HUES64 (cell line): ENCODE results near the gene PITPNM3.

Experiments used
- H3K27ac ChIP-seq: 2 replicates; pipeline ENCODE4 v1.7.0; 2013; ENCODE audit warnings: low read depth, low read length, inconsistent platforms
- H3K27me3 ChIP-seq: 2 replicates; pipeline ENCODE4 v1.6.1; 2013; ENCODE audit warnings: mild to moderate bottlenecking, low read length; ENCODE audit not compliant: insufficient read depth
- H3K36me3 ChIP-seq: 2 replicates; pipeline ENCODE4 v1.6.1; 2013; ENCODE audit warnings: mild to moderate bottlenecking, low read length; ENCODE audit not compliant: insufficient read depth
- H3K4me1 ChIP-seq: 2 replicates; pipeline ENCODE4 v1.6.1; 2013; ENCODE audit warnings: mild to moderate bottlenecking, low read length, moderate library complexity; ENCODE audit not compliant: insufficient read depth
- H3K4me3 ChIP-seq: 2 replicates; pipeline ENCODE4 v1.5.1; 2013; ENCODE audit warnings: mild to moderate bottlenecking, low read length, moderate library complexity
- H3K9ac ChIP-seq: 2 replicates; pipeline ENCODE4 v1.6.1; 2013; ENCODE audit warnings: mild to moderate bottlenecking, low read depth, low read length
- H3K9me3 ChIP-seq: 2 replicates; pipeline ENCODE4 v1.6.1; 2013; ENCODE audit warnings: low read depth, low read length; ENCODE audit not compliant: insufficient read depth
- WGBS: fragments of 150-250, 120-280 bp; methylation state at CpG from one replicate; pipeline ENCODE4 v1.1.7; 2013; ENCODE audit warnings: missing lambda C conversion rate; 5-methylcytosine and 5-hydroxymethylcytosine counted together

PITPNM3 gene

DNA sequence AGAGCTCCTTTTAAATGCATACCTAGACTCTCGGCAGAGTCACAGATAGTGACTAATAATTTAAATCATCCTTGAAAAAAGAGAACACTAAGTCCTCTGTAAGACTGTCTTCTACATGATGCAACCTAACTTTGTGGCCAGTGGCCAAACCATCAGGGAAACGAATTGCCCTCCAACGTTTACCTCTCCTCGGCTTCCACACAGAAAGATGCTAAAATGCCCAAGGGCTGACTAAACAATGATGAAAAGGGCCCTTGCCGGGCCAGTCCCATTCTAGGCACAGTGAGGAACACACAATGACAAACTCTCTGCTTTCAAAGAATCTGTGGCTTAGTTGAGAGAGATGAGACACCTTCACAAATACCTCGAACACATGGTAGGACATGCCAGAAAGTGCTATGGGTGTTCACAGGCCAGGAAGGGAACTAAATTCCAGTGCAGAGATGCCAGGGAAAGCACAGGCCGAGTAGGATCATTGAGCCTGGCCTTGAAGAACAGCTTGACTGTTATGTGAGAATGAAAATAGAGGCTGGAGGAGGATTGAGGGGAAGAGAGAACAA is 35.3 kb upstream of the PITPNM3 start:
- no peak overlapping the region for H3K4me3 ChIP-seq
- peak overlapping the region; percentile 30; the same call in 1 of the 2 replicates for H3K27ac ChIP-seq
- 89% methylated on average over 7 of the region's 7 CpGs for WGBS
- peak overlapping the region; percentile 39; the same call in 1 of the 2 replicates for H3K9ac ChIP-seq
- H3K9me3 ChIP-seq, result no peaks in the 10 kb centered on the region
- no peaks in the 10 kb centered on the region for H3K27me3 ChIP-seq
- H3K36me3 ChIP-seq, result peaks cover 90% of the 10 kb centered on the region
- H3K4me1 ChIP-seq, result no peaks in the 10 kb centered on the region

DNA sequence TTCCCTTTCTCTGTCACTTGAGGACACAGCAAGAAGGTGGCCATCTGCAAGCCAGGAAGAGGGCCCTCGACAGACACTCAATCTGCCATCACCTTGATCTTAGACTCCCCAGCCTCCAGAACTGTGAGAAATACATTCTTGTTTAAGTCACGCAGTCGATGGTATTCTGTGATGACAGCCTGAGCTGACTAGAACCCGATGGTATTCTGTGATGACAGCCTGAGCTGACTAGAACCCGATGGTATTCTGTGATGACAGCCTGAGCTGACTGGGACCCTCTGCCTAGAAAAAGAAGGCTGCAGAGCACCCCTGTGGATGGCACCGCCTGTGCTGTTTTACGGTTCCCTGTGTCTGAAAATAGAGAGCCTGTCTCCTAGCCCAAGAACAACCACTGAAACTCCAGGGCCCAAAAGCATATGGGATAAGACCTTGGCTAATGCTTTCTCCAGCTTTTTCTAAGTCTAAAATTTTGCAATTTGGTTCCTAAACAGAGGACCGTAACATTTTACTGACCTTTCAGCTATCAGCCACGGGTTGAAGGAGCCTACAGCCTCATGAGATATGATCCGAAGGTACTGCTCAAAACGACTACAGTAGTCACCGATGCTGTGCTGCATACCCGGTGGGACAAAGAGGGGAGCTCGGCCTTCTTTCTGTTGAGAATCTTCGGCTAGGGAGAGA is 33.1 kb upstream of the PITPNM3 start:
- Histone ChIP-seq H3K4me1 (no peaks in the 10 kb centered on the region), H3K36me3 (peaks cover 90% of the 10 kb centered on the region), H3K4me3 (no peak overlapping the region), H3K9me3 (no peaks in the 10 kb centered on the region; the same call in 1 of the 2 replicates), H3K27me3 (no peaks in the 10 kb centered on the region), H3K27ac (no peak overlapping the region), H3K9ac (no peak overlapping the region)
- 93% methylated on average over 15 of the region's 15 CpGs for WGBS

GRCh38 chr17:6588165-6588564 is 31.8 kb upstream of the PITPNM3 start:
- no peaks in the 10 kb centered on the region for H3K4me1 ChIP-seq
- 95% methylated on average over 5 of the region's 5 CpGs for WGBS
- peaks cover 92% of the 10 kb centered on the region for H3K36me3 ChIP-seq
- H3K27me3 ChIP-seq, result no peaks in the 10 kb centered on the region
- H3K9ac ChIP-seq, result no peak overlapping the region
- no peak overlapping the region for H3K27ac ChIP-seq
- H3K9me3 ChIP-seq, result peaks cover 2% of the 10 kb centered on the region; the same call in 1 of the 2 replicates
- H3K4me3 ChIP-seq, result no peak overlapping the region

DNA sequence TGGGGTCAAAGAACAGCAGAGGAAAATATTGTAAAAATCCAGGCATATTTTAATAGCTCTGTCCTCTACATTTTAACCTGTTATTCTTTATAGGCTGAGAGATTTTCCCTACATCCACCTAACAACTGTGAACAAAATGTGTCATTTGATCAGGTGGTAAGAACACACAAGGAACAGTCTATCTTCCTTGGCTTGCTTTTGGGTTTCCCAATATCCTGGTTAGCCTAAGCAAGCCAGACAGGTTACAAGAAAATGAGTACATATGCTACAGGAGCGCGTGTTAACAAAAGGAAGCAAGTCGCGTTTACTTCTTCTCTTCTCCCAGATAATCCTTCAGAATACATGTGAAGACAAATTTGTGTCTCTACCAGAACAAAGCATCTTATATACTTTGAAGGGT is 31.0 kb upstream of the PITPNM3 start:
- H3K9ac ChIP-seq, result no peak overlapping the region
- no peak overlapping the region for H3K27ac ChIP-seq
- H3K27me3 ChIP-seq, result no peaks in the 10 kb centered on the region
- WGBS, result 99% methylated on average over 4 of the region's 4 CpGs
- no peak overlapping the region for H3K4me3 ChIP-seq
- peaks cover 9% of the 10 kb centered on the region; the same call in 1 of the 2 replicates for H3K9me3 ChIP-seq
- H3K36me3 ChIP-seq, result peaks cover 96% of the 10 kb centered on the region
- no peaks in the 10 kb centered on the region for H3K4me1 ChIP-seq

DNA sequence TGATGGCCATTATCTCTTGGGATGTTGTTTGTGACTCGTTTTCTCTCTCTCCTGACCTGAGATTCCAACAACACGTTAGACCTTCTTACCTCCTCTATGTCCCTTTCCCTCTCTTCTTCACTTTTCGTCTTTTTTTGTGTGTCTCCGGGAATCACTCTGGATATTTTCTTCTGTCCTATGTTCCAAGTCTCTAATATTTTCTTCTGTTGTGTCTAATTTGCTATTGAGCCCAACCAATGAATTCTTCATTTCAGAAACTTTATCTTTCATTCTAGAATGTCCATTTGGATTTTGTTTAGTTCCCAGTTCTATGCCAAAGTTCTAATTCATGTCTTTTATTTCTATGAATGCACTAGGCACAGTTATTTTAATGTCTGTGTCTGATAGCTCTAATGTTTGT is 27.1 kb upstream of the PITPNM3 start:
- Histone ChIP-seq H3K27me3 (no peaks in the 10 kb centered on the region), H3K27ac (no peak overlapping the region), H3K4me1 (no peaks in the 10 kb centered on the region), H3K36me3 (peaks cover 77% of the 10 kb centered on the region), H3K4me3 (no peak overlapping the region), H3K9me3 (peaks cover 9% of the 10 kb centered on the region; the same call in 1 of the 2 replicates), H3K9ac (no peak overlapping the region)
- WGBS, result 95% methylated on average over 4 of the region's 4 CpGs

DNA sequence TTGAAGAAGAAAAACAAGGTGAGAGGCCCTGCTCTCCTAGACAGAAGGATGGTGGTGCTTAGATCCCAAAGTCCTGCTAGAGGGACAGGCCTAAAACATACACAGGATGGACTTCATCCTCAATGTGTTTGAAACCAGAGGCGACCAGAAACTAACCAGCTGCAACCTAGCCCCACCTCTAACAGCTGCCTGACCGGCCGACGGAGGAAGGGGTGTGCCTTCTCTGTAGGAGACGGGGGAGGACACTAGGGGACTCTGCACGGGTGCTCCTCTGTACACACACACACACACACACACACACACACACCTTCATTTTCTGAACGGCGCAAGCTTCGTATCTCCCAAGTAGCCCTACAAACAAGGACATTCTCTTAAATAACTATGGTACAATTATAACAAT is 24.3 kb upstream of the PITPNM3 start:
- 94% methylated on average over 6 of the region's 9 CpGs for WGBS
- Histone ChIP-seq H3K9me3 (peaks cover 9% of the 10 kb centered on the region; the same call in 1 of the 2 replicates), H3K27me3 (no peaks in the 10 kb centered on the region), H3K9ac (no peak overlapping the region), H3K4me3 (no peak overlapping the region), H3K36me3 (peaks cover 66% of the 10 kb centered on the region), H3K27ac (no peak overlapping the region), H3K4me1 (no peaks in the 10 kb centered on the region)

DNA sequence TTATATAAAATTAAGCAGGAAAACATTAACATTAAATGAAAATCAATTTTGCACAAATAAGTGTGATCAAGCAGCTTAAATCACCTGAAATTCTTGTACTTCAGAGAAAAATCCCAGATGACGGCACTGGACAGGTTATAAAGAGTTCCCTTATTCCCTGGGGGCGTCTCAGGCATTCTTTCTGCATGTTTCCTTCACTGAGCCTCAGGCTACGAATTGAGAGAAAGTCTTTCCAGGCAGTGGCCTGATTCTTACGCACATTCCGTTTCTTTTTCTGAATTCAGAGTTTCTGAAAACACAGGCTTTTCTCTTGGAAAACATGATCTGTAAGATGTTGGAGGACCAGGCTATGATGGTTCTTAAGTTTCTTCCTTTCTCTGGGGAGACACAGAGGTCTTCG is 22.1 kb upstream of the PITPNM3 start:
- H3K9me3 ChIP-seq, result peaks cover 9% of the 10 kb centered on the region; the same call in 1 of the 2 replicates
- no peak overlapping the region for H3K27ac ChIP-seq
- peaks cover 45% of the 10 kb centered on the region for H3K36me3 ChIP-seq
- no peak overlapping the region for H3K9ac ChIP-seq
- H3K4me3 ChIP-seq, result no peak overlapping the region
- H3K4me1 ChIP-seq, result peaks cover 7% of the 10 kb centered on the region; the same call in 1 of the 2 replicates
- no peaks in the 10 kb centered on the region for H3K27me3 ChIP-seq
- 87% methylated on average over 6 of the region's 6 CpGs for WGBS

GRCh38 chr17:6577686-6578263 is 21.4 kb upstream of the PITPNM3 start:
- H3K36me3 ChIP-seq, result peaks cover 38% of the 10 kb centered on the region
- peaks cover 7% of the 10 kb centered on the region; the same call in 1 of the 2 replicates for H3K4me1 ChIP-seq
- no peak overlapping the region for H3K27ac ChIP-seq
- no peak overlapping the region for H3K4me3 ChIP-seq
- 87% methylated on average over 5 of the region's 7 CpGs for WGBS
- no peaks in the 10 kb centered on the region for H3K27me3 ChIP-seq
- no peak overlapping the region for H3K9ac ChIP-seq
- H3K9me3 ChIP-seq, result peaks cover 3% of the 10 kb centered on the region; the same call in 1 of the 2 replicates

GRCh38 chr17:6576038-6576785 is 19.9 kb upstream of the PITPNM3 start:
- H3K27ac ChIP-seq, result no peak overlapping the region
- H3K27me3 ChIP-seq, result no peaks in the 10 kb centered on the region
- H3K4me3 ChIP-seq, result no peak overlapping the region
- H3K9me3 ChIP-seq, result no peaks in the 10 kb centered on the region
- 96% methylated on average over 7 of the region's 7 CpGs for WGBS
- no peak overlapping the region for H3K9ac ChIP-seq
- H3K36me3 ChIP-seq, result peaks cover 22% of the 10 kb centered on the region
- peaks cover 7% of the 10 kb centered on the region; the same call in 1 of the 2 replicates for H3K4me1 ChIP-seq

DNA sequence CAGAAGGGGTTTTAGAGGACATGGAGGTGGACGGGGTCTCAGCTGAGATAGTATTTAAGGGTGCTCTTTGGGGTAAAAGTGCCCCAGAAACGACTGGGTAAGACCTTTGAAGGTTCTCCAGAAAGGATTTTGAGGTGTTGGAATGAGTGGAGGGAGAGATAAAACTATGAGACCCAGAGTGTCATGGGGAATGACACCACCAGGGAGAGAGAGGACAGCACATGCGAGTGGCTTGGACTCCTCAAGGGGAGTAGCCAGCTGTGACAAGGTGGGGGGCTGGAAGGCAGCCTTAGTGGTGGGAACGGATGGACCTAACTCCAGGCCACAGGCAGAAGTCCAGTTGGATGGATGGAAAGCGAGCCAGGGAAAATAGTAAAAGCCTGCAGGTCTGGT is 19.2 kb upstream of the PITPNM3 start:
- Histone ChIP-seq H3K27ac (no peak overlapping the region), H3K4me1 (peaks cover 7% of the 10 kb centered on the region; the same call in 1 of the 2 replicates)

More for the DNA sequence above, 19.2 kb upstream of the PITPNM3 start:
- no peaks in the 10 kb centered on the region for H3K27me3 ChIP-seq
- no peak overlapping the region for H3K9ac ChIP-seq
- WGBS, result 88% methylated on average over 5 of the region's 5 CpGs
- no peaks in the 10 kb centered on the region for H3K9me3 ChIP-seq
- H3K4me3 ChIP-seq, result no peak overlapping the region
- peaks cover 21% of the 10 kb centered on the region for H3K36me3 ChIP-seq
